Activated CD4-positive, alpha-beta T cell treated with anti-CD3 and anti-CD28 coated beads, Interleukin-2, amount 50 U/mL, for 48 hours (primary cell): ENCODE data around the gene HS6ST3.

ENCODE experiments used
- DNase-seq, 2 experiments: peaks; one replicate each; pipeline ENCODE4 v3.0.0-alpha.2; 2020

HS6ST3 gene

DNA sequence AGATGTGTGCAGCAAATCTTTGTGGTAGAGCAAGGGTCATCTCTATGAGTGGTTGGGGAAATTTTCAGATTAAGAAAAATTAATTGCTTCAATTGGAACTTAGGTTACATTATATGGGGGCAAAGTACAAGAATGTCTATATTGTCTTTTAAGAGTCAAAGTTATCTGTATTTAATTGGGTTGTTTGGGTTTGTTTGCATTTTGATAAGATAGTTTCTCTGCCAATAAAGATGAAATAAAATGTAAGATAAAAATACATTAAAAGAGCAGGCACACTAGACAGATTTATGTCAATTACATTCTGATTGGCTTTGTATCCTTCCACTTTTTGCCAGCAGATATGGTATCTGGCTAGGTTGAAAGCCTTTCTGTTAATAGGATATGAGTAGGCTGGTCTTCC, 587.1 kb downstream of the HS6ST3 start:
- no peak for DNase-seq

DNA sequence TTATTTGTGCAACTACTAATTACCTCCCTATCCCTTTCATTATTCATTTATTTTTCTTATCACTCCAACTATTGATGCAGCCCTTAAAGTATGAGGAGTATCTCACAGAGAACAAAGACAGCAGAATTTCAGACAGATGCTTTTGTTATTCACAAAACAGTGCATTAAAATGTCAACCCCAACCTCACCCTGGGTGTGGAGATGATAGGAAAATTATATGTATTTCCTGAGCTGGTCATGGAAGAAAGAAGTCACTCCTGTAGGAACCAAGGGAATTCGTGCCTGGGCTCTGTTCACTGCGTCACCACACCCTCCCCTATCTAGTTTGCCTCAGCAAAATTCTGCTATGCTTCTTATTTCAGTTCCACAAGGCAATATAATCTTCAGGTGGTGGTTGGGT, 588.9 kb downstream of the HS6ST3 start:
- no peak for DNase-seq

DNA sequence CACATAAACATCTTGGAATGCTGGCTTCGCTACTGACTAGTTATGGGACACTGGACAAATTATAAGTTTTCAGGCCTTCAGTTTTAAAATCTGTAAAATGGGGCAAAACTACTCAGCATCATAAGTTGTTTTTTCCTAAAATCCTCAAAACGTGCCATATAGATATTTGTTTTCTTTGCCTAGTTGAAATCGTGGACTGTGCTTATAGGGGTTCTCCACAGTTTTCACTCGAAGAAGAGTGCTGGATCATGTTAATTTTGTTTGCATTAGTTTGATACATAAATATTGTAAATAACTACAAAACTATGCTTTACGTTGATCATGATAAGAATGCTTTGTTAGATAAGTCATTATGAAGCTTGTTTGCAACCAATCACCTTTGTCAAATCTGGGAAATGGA, 591.0 kb downstream of the HS6ST3 start:
- DNase-seq = no peak

DNA sequence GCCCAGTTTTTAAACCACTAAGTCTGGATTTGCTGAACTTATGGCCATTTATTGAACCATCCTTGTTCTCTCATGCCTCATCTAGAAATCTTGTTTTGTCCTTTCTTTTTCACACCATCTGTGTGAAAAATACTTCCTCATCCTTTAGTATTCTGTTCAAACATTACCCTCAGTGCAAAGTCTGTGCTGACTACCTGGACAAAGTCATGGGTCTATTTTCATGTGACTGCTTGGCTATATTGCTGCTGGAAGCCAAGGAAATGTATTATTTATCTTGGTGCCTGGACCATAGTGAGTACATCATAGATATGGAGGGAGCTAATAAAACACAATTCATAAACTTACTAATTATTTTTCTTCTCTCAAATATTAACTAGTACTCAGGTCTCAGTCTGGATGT, 591.9 kb downstream of the HS6ST3 start:
- DNase-seq = no peak

DNA sequence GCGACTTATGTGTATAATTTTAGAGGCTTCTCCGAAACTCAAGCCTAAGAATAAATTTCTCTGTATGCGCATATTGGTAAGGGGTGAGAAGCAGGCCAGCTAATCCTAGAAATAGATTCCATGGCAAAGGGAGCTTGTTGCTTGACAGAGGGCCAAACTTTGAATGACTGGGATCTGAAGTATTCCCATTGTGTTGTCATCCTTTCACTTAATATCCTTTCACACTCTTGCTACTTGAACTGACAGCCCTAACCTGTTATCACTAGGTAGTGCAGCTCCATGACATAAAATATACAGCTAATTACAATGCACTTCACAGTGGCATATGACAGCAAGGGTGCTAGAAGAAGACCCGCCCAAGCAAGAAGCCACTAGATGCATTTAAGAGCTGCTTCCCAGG, 594.6 kb downstream of the HS6ST3 start:
- no peak for DNase-seq

DNA sequence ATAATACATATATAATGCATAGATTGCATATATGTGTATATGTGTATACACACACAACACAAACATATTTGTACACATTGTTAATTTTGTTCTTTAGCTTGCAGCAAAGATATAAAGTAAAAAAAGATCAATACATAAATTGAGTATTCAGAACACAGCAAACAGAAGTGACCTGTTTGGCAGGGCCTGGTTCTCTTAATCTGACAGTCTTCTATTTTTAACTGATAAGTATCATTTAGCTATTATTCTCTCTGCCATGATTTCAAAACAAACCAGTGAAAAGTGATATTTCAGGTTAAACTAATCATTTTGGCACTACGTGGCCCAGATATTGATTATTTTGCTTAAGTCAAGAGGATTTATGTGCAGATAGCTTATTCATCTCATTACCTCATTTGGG, 595.0 kb downstream of the HS6ST3 start:
- no peak for DNase-seq

DNA sequence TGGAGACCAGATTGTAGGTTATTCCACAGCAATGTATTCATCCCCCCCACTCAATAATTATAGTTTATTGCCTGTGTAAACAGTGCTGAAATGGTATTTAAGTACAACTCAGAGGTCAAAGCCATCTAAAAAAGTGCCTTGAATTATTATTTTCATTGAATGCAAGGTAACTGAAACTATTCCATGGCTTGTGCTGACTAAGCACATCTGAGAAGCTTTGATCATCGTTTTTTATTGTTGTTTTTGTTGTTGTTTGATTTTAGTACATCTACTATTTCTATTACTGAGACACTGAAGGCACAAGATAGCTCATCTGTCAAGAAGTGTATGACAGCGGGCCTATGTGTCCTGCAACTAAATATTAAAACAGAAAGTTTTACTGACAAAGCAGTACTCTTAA, 596.4 kb downstream of the HS6ST3 start:
- DNase-seq = no peak

DNA sequence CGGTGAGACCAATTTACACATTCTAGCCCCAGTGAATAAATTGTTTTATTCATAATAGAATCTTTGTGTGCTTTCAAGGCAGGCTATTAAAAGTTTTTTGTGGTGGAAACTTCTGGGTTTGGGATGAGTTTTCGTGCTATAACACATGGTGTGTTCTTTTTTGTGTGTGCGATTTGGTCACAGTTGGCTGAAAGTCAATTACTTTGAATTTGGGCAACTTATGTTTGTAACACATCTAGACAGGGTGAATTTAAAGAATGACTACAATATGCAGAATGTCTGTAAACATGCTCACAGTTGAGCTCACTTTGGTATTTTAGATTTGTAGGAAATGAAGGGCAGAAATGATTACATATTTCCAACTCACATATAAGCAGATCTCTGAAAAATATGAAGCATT, 597.3 kb downstream of the HS6ST3 start:
- no peak for DNase-seq

DNA sequence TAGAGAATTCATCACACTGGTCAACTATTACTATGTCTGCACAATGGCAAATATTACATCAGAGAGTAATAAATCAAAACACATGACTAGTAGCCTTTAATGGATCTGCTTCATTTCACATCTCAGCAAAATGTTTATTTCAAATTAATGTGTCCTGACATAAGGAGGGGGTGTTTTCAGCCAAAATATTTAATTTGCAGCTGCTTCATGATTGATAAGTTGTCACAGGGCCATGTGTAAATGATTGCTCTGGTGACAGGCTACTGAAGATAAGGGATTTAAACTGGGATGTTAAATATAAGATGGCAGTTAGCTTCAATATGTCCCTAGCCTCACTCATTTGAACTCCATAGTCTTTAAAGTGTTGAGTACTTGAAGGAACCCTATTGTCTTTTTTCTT, 601.1 kb downstream of the HS6ST3 start:
- DNase-seq = no peak

DNA sequence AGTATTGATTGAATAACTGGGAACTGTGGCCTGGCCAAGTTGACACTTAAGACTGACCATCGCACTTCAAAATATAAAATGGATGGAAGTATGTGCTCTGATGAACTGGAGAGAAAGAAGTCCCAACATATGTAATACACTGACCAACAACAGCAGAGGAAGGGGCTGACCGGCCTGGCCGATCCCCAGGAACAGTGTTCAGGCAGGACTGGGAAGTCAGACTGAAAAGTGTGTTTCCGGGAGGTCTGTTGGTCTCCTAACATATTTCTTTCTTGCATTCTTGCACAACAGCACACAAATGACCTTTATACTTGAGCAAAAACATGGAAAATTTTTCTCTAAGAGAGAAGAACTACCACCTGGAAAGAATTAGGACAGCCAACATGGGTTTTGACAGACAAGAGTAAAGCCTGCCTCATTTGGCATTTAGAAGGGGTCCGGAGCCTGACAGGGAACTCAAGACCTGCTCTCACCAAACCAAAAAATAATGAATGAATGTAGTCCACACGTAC, 606.5 kb downstream of the HS6ST3 start:
- no peak for DNase-seq

DNA sequence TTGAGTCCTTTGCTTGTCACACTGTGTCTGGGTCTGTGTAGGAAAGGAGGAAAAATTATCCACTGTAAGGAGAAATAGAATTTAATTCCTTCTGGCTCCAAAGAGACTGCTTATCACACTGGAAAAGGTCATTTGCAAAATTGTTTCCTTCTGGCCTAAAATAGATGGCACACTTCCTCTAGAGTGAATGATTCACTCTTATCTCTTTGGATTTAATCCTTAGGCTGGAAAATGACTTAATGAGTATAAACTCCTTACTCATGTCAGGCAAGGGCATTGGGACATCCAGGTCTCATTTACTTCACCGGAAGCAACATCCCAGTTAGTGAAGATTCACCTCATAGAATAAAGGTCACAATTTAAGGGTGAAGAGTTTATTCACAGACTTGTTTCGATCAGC, 610.8 kb downstream of the HS6ST3 start:
- DNase-seq = no peak

DNA sequence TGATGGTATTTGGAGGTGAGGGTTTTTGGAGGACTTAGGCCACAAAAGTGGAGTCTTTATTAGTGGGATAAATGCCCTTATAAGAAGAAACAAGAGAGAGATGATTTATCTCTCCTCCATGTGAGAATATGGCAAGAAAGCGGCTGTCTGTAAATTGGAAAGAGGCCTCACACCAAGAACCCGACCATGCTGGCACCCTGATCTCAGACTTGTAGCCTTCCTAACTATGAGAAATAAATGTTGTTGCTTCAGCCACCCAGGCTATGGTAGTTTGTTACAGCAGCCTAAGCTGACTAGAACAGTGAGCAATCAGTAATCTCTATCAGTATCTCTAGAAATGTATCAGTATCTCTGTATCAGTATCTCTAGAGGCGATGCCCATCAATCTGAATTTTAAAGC, 617.2 kb downstream of the HS6ST3 start:
- no peak for DNase-seq

DNA sequence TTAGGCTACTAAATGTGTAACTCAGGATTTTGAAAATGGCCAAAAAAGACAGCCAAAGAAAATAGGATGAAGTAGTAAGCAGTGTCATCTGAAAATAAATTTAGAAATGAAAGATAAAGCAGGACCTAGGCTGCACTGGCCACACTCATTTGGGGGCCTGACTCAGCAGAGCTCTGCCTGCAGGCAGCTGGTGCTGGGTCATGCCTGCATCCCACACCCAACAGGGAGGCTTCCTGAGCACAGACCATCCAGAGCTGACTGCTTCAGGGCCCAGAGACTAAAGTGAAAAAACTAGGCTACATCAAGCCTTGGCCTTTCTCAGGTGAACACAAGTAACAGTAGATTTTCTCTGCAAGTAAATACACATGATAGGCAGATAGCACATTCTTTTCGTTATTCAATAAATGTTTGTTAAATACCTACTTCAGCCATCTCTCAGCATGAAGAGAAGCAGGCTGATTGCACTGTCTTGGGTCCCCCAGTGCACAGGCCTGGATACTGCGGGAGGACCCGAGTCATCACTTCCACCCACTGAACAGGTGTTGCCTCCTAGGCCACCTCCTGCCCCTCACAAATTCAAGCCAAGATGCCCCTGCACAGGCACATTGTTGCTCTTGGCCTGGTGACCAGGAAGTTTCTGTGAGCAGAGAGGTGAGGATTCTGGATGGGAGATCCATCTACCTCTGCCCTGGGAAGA, 620.4 kb downstream of the HS6ST3 start:
- no peak for DNase-seq

DNA sequence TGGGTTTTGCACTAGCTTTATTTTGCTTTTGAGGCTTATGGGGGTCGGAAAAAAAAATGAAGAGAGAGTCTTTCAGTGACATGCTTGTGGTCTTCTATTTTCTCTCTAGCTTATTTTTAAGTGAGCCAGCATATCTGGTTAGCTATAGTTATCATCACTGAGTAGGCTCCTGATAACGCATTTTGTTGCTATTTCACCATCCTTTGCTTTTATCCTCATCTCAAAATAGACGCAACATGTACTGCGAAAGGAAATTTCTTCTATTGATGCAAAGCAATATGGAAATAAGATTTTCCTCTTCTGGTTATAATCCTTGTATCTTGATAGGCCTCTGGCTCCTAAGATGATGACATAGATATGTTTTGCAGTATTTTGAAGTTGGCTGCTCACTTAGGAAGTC, 630.5 kb downstream of the HS6ST3 start:
- DNase-seq = no peak

DNA sequence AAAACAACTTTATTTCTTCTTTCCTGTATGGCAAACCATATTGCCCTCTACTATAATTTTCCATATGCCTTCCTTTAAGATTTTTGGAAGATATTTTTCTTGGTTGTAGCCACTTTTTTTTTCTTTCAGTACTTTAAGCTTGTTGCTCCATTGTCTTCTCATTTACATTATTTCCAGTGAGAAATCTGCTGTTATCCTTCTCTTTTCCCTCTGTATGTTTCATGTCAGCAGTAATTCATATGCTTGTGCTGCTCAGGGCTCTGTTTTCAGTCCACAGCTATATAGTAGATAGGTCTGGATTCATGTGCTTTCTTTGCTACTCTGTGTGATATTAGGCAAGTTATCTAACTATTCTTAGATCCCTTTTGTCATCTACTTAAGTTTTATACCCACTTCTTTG, 636.7 kb downstream of the HS6ST3 start:
- DNase-seq = no peak

DNA sequence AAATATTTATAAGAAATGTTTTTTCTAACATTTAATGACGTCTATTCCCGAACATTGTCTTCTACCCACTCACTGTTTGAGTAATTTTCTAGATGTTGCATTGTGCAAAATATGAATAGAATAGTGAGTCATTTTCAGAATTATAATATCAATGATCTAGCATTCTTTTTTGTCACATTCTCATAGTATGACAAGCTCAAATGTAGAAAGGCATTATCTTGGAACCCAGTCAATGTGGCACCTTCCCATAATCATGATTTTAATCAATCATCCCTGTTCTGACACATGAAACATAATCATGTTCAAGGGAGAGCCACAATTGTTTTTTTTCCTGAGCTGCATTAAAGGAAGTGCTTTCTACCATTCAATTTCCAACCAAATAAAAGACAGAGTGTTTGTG, 638.6 kb downstream of the HS6ST3 start:
- no peak for DNase-seq

DNA sequence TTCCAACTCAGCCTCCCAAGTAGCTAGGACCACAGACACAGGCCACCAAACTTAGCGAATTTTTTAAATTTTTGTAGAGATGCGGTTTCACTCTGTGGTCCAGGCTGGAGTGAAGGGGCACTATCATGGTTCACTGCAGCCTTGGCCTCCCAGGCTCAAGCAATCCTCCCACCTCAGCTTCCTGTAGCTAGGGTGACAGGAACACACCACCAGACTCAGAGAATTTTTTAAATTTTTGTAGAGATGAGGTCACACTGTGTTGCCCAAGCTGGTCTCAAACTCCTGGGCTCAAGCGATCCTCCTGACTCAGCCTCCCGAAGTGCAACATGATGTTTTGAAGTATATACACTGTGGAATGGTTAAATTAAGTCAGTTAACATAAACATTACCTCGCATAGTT, 640.8 kb downstream of the HS6ST3 start:
- no peak for DNase-seq

DNA sequence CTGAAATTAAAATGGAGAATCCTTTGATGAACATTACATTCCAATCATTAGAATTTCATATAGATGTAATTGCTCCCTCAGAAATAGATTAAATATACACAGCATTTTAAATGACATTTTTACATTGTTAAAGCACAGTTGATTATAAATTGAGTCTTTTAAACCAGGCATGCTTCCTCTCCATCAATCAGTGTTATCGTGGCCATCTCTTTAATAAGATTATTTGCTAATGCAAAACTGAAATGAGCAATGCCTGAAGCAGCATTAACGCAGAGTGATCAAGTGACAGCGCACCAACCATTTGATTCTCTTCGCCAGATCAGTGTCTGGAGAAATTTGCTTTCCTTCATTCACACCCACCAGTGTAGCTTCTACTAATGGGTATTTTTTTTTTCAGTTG, 644.6 kb downstream of the HS6ST3 start:
- DNase-seq = no peak

DNA sequence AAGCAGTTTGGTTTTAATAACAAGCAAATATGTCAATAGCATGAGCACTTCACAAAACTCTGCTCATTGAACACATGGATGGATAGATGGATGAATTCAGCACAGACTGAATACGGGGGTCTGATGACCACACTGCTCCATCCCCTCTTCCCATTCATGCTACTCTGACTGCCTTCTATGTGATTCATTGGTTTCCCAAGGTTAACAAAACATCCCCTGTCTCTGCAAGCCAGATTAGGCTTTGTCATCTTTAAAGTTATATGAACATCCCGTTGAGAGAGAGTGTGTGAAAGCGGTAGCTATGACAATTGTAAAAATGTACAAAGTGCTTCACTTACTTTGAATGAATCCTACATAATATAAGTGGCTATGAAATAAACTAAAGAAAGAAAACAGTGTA, 651.9 kb downstream of the HS6ST3 start:
- DNase-seq = no peak

DNA sequence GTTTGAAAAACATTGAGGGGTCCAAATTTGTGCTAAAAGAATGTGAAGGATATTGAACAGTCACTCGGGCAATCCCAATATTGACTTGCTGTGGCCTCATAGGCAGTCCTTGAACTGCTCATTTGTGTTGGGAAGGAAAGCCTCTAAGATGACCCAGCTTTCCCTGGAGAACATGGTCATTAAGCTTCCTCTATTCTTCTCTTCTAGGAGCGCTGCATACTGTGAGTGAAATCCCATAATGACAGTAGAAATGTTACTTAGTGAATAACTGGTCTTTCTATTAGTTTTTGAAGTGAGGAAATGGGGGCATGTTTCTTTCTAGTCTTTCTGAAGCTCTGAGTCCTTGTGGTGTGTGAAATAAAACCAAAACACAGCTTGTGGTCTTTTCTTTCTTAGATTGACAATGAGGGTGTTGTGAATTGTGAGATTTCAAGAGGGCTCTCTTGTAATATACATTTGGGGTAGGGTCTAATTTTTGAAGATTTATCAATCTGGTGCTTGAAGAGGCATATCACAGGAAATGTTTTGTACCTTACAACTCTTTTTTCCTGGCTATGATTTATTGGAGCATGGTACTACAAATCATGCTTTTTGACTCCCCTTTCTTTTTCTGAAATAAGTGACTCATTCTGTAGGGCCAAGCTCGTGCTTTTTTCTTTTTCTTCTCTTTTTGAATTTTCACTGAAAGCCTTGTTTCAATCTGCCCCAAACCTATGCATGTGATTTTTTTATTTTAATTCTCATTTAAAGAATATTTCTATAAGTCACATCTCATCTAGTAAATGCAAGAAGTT, 653.6 kb downstream of the HS6ST3 start:
- no peak for DNase-seq

DNA sequence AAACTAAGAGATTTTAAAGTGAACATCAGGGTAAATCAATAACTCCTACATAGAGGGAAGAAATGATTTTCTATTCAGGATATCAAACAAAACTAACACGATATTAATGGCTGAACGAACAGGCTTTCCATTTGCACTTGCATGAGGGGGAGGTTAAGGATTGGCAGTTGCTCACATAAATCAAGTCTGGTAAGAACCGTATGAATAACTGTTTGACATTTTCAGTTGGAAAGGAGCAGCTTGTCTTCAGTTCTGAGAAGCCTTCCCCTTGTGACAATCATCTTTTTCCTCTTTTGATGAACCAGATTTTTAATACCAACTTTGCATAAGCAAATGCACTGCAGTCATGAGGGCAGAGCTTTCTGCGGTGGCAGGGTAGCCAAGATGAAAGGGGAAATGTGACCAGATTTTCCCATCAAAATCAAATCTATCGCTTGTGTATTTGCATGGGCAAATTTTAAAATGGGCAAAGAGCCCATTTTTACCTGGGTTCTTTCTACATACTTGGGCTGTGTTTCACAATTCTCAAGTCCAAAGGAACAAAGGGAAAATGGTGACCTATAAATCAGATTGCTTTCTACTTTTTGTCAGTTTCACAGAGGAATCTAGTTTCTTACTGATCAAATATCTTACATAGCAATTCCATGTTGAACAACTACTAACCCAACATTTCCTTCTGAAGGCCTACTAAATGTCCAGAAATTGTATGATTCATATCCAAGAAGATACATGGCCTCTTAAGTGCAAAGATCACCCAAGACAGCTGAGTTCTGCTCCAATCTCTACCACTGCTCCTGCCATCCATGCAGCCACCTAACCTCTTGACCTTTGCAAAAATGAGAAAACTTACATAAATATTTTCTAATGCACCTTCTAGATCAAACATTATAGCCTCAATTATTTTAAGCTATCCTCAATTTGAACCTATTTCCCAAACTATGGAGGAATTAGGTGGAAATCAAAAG, 654.7 kb downstream of the HS6ST3 start:
- no peak for DNase-seq

DNA sequence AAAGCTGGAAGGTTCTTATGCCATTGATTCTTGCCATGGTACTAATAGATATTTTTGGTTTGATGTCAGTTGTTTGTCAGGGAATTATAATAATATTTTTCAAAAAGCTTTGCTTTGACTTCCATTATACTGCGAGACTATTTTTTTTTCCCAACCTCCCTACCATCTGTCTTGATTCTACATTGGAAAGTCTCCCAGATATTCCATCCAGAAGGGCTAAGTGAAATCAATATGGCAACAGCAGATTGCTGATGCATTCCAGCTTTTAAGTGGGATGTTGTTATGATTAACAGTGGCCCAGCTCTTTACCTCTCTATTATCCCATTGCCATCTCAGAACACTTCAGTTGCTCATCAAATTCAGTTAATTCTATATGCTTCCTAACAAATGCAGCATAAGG, 657.0 kb downstream of the HS6ST3 start:
- no peak for DNase-seq

DNA sequence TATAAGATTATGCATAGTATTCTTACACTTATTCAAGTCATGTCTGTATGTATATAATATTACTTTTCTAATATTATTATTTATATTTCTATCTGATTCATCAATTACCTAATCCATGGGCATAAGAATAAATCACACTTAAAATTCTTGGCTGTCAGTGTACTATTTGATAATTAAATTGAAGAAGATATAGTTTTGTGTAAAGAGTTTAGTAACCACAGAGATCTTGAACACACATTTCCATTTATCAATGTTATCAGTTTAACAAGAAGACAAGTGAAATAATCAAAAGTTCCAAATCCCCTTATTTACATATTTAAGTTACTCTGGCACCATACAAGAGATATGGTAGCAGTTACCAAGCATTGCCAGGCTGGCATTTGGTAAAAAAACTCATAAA, 659.9 kb downstream of the HS6ST3 start:
- no peak for DNase-seq
